ENCODE results near the gene TAS2R40.
"Not testable (repeated sequence)": the region's sequence is repeated elsewhere in the genome, so short reads cannot be mapped to it uniquely, and the experiment has no call there.

Gene TAS2R40

DNA sequence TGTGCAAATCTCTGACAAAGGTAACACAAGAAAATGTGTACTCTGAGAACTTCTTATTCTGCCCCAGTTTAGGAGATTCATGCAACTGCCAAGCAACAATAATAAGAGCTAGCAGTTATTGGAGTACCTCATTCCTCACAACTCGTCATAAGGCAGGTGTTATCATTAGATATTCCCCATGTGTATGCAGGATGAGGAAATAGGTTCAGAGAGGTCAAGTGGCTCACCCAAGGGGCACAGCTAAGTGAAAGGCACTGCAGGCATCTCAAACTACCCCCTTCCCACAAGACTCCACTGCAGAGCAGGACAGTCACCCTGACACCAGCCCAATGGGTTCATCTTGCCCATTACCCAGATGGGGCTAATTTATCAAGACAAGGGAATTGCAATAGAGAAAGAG lies 40.1 kb downstream of the TAS2R40 start:
- TF ChIP-seq, protein P1, sequence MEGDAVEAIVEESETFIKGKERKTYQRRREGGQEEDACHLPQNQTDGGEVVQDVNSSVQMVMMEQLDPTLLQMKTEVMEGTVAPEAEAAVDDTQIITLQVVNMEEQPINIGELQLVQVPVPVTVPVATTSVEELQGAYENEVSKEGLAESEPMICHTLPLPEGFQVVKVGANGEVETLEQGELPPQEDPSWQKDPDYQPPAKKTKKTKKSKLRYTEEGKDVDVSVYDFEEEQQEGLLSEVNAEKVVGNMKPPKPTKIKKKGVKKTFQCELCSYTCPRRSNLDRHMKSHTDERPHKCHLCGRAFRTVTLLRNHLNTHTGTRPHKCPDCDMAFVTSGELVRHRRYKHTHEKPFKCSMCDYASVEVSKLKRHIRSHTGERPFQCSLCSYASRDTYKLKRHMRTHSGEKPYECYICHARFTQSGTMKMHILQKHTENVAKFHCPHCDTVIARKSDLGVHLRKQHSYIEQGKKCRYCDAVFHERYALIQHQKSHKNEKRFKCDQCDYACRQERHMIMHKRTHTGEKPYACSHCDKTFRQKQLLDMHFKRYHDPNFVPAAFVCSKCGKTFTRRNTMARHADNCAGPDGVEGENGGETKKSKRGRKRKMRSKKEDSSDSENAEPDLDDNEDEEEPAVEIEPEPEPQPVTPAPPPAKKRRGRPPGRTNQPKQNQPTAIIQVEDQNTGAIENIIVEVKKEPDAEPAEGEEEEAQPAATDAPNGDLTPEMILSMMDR (IDR thresholded peaks at IDR 0.05; ENCODE audit: low read depth, low read length), result no peak
- Histone ChIP-seq H3K36me3 (no peaks in the 10 kb centered on the region), H3K4me3 (ENCODE audit: low read depth, low read length) (no peak overlapping the region), H3K27me3 (ENCODE audit: insufficient read depth, low read depth, severe bottlenecking) (no peaks in the 10 kb centered on the region), H3K27ac (no peak overlapping the region), H3K9me3 (ENCODE audit: severe bottlenecking) (no peaks in the 10 kb centered on the region)
- no peak for DNase-seq

DNA sequence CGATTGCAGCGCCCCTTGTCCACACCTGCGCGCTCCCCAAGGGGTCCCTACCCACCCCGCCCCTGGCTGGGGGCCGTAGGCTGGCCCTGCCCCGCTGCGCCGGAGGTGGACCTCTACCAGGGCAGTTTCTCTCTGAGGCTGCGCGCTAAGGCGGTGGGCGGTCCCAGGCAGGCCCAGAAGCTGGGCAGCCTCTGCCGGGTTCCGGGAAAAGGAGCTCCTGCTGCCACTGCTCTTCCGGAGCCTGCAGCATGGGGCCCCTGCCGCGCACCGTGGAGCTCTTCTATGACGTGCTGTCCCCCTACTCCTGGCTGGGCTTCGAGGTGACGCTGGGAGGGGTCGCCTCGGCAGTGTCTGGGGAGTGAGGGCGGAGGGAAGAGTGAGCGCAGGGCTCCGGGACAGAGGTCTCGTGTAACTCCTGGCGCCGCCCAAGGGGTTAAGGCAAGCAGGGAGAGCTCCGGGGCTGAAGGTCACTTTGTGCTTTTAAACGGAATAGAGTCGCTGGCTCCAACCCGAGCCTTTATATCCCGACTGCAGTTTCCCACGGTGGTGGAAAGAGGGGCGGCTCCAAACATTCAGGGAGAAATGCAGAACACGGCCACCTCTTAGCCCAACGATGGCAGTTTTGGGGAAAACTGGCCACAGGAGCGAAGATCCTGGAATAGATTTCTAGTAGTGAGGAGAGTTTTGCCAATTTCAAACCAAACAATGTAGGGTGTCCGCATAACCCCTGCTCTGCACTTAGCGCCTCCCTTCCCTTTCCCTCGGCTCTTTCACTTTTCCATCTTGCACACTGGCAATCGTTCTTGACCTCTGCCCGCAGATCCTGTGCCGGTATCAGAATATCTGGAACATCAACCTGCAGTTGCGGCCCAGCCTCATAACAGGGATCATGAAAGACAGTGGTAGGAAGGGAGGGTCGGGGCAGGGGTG lies 41.7 kb downstream of the TAS2R40 start, which contains the start of gene GSTK1:
Gene GSTK1, plus strand, starts transcription at position 176 of the 930 bp plus-strand sequence. Its CDS starts 73 bp downstream, at position 249.
- TF ChIP-seq, protein P1 (IDR thresholded peaks at IDR 0.05; ENCODE audit: low read depth, low read length), result no peak
- Histone ChIP-seq H3K9me3 (ENCODE audit: severe bottlenecking) (no peaks in the 10 kb centered on the region), H3K4me3 (ENCODE audit: low read depth, low read length) (peak within 1 kb of the TSS; percentile 76), H3K36me3 (peaks cover 11% of the 10 kb centered on the region), H3K27ac (peak within 1 kb of the TSS; percentile 78), H3K27me3 (ENCODE audit: insufficient read depth, low read depth, severe bottlenecking) (no peaks in the 10 kb centered on the region)
- DNase-seq, result peak; percentile 84

DNA sequence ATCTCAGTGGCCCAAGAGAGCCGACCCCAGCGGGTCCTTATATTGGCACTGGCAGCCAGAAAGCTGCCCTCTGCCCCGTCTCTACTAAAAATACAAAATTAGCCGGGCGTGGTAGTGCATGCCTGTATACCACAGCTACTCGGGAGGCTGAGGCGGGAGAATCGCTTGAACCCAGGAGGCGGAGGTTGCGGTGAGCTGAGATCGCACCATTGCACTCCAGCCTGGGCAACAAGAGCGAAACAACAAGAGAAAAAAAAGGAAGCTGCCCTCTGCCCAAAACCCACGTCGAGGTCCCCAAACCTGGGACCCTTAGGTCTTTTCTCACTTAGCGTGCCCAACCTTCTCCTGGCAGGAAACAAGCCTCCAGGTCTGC lies 42.3 kb downstream of the TAS2R40 start:
- not testable (repeated sequence) for H3K27me3 ChIP-seq (ENCODE audit: insufficient read depth, low read depth, severe bottlenecking); H3K9me3 ChIP-seq (ENCODE audit: severe bottlenecking)
- peaks cover 11% of the 10 kb centered on the region for H3K36me3 ChIP-seq

DNA sequence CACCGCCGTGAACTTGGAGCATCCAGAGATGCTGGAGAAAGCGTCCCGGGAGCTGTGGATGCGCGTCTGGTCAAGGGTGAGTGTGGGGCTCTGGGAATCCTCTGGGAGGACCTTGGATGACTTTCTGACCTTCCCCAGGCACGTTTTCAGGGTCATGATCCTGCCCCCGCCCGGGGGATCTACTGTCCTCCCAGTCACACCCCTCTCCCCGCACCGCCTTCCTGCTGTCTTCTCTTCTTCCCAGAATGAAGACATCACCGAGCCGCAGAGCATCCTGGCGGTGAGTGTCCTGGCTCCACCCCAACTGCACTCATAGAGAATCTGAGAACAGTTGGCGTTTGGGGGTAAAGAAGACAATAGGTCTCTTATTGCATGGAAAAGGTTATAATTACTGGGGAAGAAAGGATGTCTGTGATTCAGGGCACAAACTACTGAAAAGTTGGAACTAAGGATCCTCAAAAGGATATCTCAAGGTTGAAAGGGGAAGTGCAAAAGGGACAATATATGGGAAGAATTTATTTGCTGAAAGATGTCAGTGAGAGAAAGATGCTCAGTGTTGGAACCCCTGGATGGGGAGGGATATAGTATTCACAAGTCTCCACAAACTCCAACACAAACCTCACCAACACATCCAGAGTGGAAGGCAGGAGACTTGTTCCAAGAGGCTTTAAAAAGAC lies 43.3 kb downstream of the TAS2R40 start:
- peaks cover 11% of the 10 kb centered on the region for H3K36me3 ChIP-seq
- TF ChIP-seq, protein P1 (IDR thresholded peaks at IDR 0.05; ENCODE audit: low read depth, low read length), result no peak

More for the DNA sequence above, 42.3 kb downstream of the TAS2R40 start:
- DNase-seq; H3K27ac ChIP-seq; H3K4me3 ChIP-seq (ENCODE audit: low read depth, low read length): not testable (repeated sequence)

GRCh38 chr7:143269251-143269650 lies 47.4 kb downstream of the TAS2R40 start:
- no peaks in the 10 kb centered on the region for H3K9me3 ChIP-seq (ENCODE audit: severe bottlenecking)
- H3K27ac ChIP-seq, result no peak overlapping the region
- H3K4me3 ChIP-seq (ENCODE audit: low read depth, low read length), result no peak overlapping the region
- H3K36me3 ChIP-seq, result peaks cover 14% of the 10 kb centered on the region
- TF ChIP-seq, protein P1 (IDR thresholded peaks at IDR 0.05; ENCODE audit: low read depth, low read length), result no peak
- no peak for DNase-seq
- no peaks in the 10 kb centered on the region for H3K27me3 ChIP-seq (ENCODE audit: insufficient read depth, low read depth, severe bottlenecking)

More for the DNA sequence above, 43.3 kb downstream of the TAS2R40 start:
- Histone ChIP-seq H3K4me3 (ENCODE audit: low read depth, low read length) (no peak overlapping the region), H3K9me3 (ENCODE audit: severe bottlenecking) (no peaks in the 10 kb centered on the region), H3K27ac (no peak overlapping the region), H3K27me3 (ENCODE audit: insufficient read depth, low read depth, severe bottlenecking) (no peaks in the 10 kb centered on the region)
- DNase-seq, result no peak

DNA sequence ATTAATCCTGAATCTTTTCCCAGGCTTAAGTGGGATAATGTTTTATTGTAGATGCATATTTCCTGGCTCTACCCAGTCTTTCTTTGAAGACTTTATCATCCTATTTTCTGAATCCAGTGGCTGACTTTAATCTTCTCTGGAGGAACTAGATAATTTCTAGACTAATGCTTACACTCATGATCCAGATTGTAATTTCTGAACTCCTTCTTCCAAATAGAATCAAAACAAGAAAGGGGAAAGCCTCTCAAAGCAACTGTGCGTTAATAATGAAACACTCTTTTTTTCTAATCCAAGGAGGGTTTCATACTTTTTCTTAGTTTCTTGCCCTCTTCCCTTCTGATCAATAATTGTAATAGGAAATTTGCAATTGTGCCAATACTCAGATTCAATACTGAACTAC lies 49.4 kb downstream of the TAS2R40 start:
- no peak overlapping the region for H3K27ac ChIP-seq
- H3K36me3 ChIP-seq, result peaks cover 14% of the 10 kb centered on the region
- no peak overlapping the region for H3K4me3 ChIP-seq (ENCODE audit: low read depth, low read length)
- TF ChIP-seq, protein P1 (IDR thresholded peaks at IDR 0.05; ENCODE audit: low read depth, low read length), result no peak
- DNase-seq, result no peak
- H3K27me3 ChIP-seq (ENCODE audit: insufficient read depth, low read depth, severe bottlenecking), result no peaks in the 10 kb centered on the region
- H3K9me3 ChIP-seq (ENCODE audit: severe bottlenecking), result no peaks in the 10 kb centered on the region

Data from WERI-Rb-1 (cell line).